Astrocyte (in vitro differentiated cells and primary cell): Measurements from ENCODE around the gene CAV1. TPM values are rescaled to one million over a fixed set of nuclear protein-coding genes. Genes with fewer than 3 reads are reported as not detected.
A peak's percentile ranks its signal among the peaks of the same experiment; 100 is the strongest.

Experiments
- DNase-seq: peaks from one replicate; pipeline ENCODE4 v3.0.0-alpha.2; 2010; ENCODE audit warnings: low read depth
- FAIRE-seq: peaks from 2 replicates; lab custom pipeline; 2011; peaks lifted over from hg19 to GRCh38; lab: Jason Lieb, UNC
- H2AFZ ChIP-seq: 2 replicates; pipeline ENCODE4 v1.6.0; 2012; ENCODE audit warnings: low read depth, low read length, inconsistent platforms
- H3K27ac ChIP-seq: 2 replicates; pipeline ENCODE4 v1.5.1; 2011; ENCODE audit warnings: low read depth, low read length, inconsistent platforms
- H3K27me3 ChIP-seq: 2 replicates; pipeline ENCODE4 v1.6.0; 2011; ENCODE audit warnings: low read length, inconsistent platforms; ENCODE audit not compliant: insufficient read depth
- H3K36me3 ChIP-seq: 2 replicates; pipeline ENCODE4 v1.5.1; 2011; ENCODE audit warnings: low read length, inconsistent platforms; ENCODE audit not compliant: insufficient read depth
- H3K4me1 ChIP-seq: 2 replicates; pipeline ENCODE4 v1.5.1; 2011; ENCODE audit warnings: low read length, inconsistent platforms; ENCODE audit not compliant: insufficient read depth
- H3K4me2 ChIP-seq: 2 replicates; pipeline ENCODE4 v1.6.0; 2012; ENCODE audit warnings: low read length, inconsistent platforms
- H3K4me3 ChIP-seq: 2 replicates; pipeline ENCODE4 v1.5.1; 2011; ENCODE audit warnings: low read depth, mild to moderate bottlenecking, low read length, inconsistent platforms; ENCODE audit not compliant: insufficient read depth
- H3K79me2 ChIP-seq: 2 replicates; pipeline ENCODE4 v1.6.0; 2012; ENCODE audit warnings: mild to moderate bottlenecking, low read length, inconsistent platforms; ENCODE audit not compliant: insufficient read depth
- H3K9ac ChIP-seq: 2 replicates; pipeline ENCODE4 v1.6.0; 2012; ENCODE audit warnings: mild to moderate bottlenecking, low read length, inconsistent platforms
- H3K9me3 ChIP-seq: 2 replicates; pipeline ENCODE4 v1.5.1; 2012; ENCODE audit warnings: low read depth, mild to moderate bottlenecking, low read length, inconsistent platforms; ENCODE audit not compliant: insufficient read depth
- H4K20me1 ChIP-seq: 2 replicates; pipeline ENCODE4 v1.6.0; 2012; ENCODE audit warnings: low read length, inconsistent platforms; ENCODE audit not compliant: insufficient read depth
- H3K27ac Mint-ChIP-seq: one replicate; pipeline ENCODE4 v1.8.0; 2021; ENCODE audit warnings: mild to moderate bottlenecking, mixed read lengths; ENCODE audit not compliant: unreplicated experiment
- H3K27me3 Mint-ChIP-seq: one replicate; pipeline ENCODE4 v1.8.0; 2021; ENCODE audit warnings: low read depth, mixed read lengths; ENCODE audit not compliant: unreplicated experiment
- H3K36me3 Mint-ChIP-seq: one replicate; pipeline ENCODE4 v1.8.0; 2021; ENCODE audit warnings: low read depth, mixed read lengths; ENCODE audit not compliant: unreplicated experiment
- H3K4me1 Mint-ChIP-seq: one replicate; pipeline ENCODE4 v1.8.0; 2021; ENCODE audit warnings: low read depth, mixed read lengths; ENCODE audit not compliant: unreplicated experiment
- H3K4me3 Mint-ChIP-seq: one replicate; pipeline ENCODE4 v1.8.0; 2021; ENCODE audit warnings: mild to moderate bottlenecking, moderate library complexity, mixed read lengths; ENCODE audit not compliant: unreplicated experiment
- H3K9me3 Mint-ChIP-seq: one replicate; pipeline ENCODE4 v1.8.0; 2021; ENCODE audit warnings: mild to moderate bottlenecking, mixed read lengths; ENCODE audit not compliant: unreplicated experiment
- CTCF ChIP-seq: IDR thresholded peaks from 2 replicates; pipeline ENCODE4 v1.5.1; 2011; ENCODE audit warnings: low read depth, mild to moderate bottlenecking, inconsistent platforms, low read length, moderate library complexity; ENCODE audit not compliant: insufficient read depth
- EZH2 ChIP-seq: IDR thresholded peaks from 2 replicates; pipeline ENCODE4 v1.6.1; 2012; ENCODE audit warnings: mild to moderate bottlenecking, low read length, inconsistent platforms; ENCODE audit not compliant: insufficient read depth
- total RNA-seq: library from RNA; stranded (reverse); gene quantifications from 2 replicates; pipeline ENCODE4 v1.2.1, GENCODE V29; 2021

Gene CAV1
- total RNA-seq, 1 donor from 2014 or later, result 472 TPM

GRCh38 chr7:116515584-116515983 lies 9.3 kb upstream of the CAV1 start:
- TF ChIP-seq CTCF (no peak), EZH2 (no peak)
- no peak overlapping the region for H2AFZ ChIP-seq
- no peak overlapping the region for H3K27ac Mint-ChIP-seq

GRCh38 chr7:116516324-116516723 lies 8.5 kb upstream of the CAV1 start:
- Histone ChIP-seq H3K79me2 (no peaks in the 10 kb centered on the region), H3K36me3 (no peaks in the 10 kb centered on the region), H3K4me1 (peaks cover 20% of the 10 kb centered on the region), H2AFZ (no peak overlapping the region), H3K9ac (no peak overlapping the region), H3K4me3 (no peak overlapping the region), H3K4me2 (no peak overlapping the region), H3K27me3 (no peaks in the 10 kb centered on the region), H3K9me3 (no peaks in the 10 kb centered on the region), H3K27ac (no peak overlapping the region), H4K20me1 (no peaks in the 10 kb centered on the region)
- no peak overlapping the region for H3K27ac Mint-ChIP-seq
- DNase-seq (no peak), FAIRE-seq (no peak)
- no peak for TF ChIP-seq EZH2
- no peak for TF ChIP-seq CTCF
- H3K9me3 Mint-ChIP-seq, result no peaks in the 10 kb centered on the region
- H3K4me3 Mint-ChIP-seq, result no peak overlapping the region
- no peaks in the 10 kb centered on the region for H3K36me3 Mint-ChIP-seq
- no peaks in the 10 kb centered on the region for H3K27me3 Mint-ChIP-seq
- peaks cover 21% of the 10 kb centered on the region for H3K4me1 Mint-ChIP-seq

More at GRCh38 chr7:116515584-116515983, 9.3 kb upstream of the CAV1 start:
- no peaks in the 10 kb centered on the region for H3K9me3 ChIP-seq
- H3K27me3 Mint-ChIP-seq, result no peaks in the 10 kb centered on the region
- FAIRE-seq (peak; percentile 47), DNase-seq (no peak)
- H3K9me3 Mint-ChIP-seq, result no peaks in the 10 kb centered on the region
- no peaks in the 10 kb centered on the region for H4K20me1 ChIP-seq
- H3K9ac ChIP-seq, result no peak overlapping the region
- H3K4me3 ChIP-seq, result no peak overlapping the region
- H3K27me3 ChIP-seq, result no peaks in the 10 kb centered on the region
- no peaks in the 10 kb centered on the region for H3K79me2 ChIP-seq
- H3K36me3 ChIP-seq, result no peaks in the 10 kb centered on the region
- H3K27ac ChIP-seq, result no peak overlapping the region
- no peaks in the 10 kb centered on the region for H3K36me3 Mint-ChIP-seq
- peaks cover 23% of the 10 kb centered on the region for H3K4me1 ChIP-seq
- H3K4me3 Mint-ChIP-seq, result no peak overlapping the region
- H3K4me2 ChIP-seq, result no peak overlapping the region
- H3K4me1 Mint-ChIP-seq, result peaks cover 21% of the 10 kb centered on the region

- no peaks in the 10 kb centered on the region for H4K20me1 ChIP-seq
- no peak overlapping the region for H3K27ac ChIP-seq
- H3K9me3 ChIP-seq, result no peaks in the 10 kb centered on the region
- Mint-ChIP-seq H3K27me3 (no peaks in the 10 kb centered on the region), H3K27ac (no peak overlapping the region), H3K9me3 (no peaks in the 10 kb centered on the region), H3K4me1 (peaks cover 19% of the 10 kb centered on the region), H3K36me3 (no peaks in the 10 kb centered on the region), H3K4me3 (no peak overlapping the region)
- H3K4me1 ChIP-seq, result peaks cover 18% of the 10 kb centered on the region
- no peaks in the 10 kb centered on the region for H3K79me2 ChIP-seq
- TF ChIP-seq CTCF (no peak), EZH2 (no peak)
- H3K9ac ChIP-seq, result no peak overlapping the region
- no peak for FAIRE-seq
- H2AFZ ChIP-seq, result no peak overlapping the region
- H3K36me3 ChIP-seq, result no peaks in the 10 kb centered on the region
- H3K27me3 ChIP-seq, result no peaks in the 10 kb centered on the region
- H3K4me2 ChIP-seq, result no peak overlapping the region
- no peak for DNase-seq
- H3K4me3 ChIP-seq, result no peak overlapping the region
These were observed 7.2 kb upstream of the CAV1 start for GRCh38 chr7:116517626-116518025.
